Measurements from ENCODE around the gene VSX1.

VSX1 gene

GRCh38 chr20:25081730-25082497 is at the start of gene VSX1:
TSS of gene VSX1 (minus strand) at chr20:25082141. CDS start at chr20:25082096, 45 bp downstream.
- TF ChIP-seq FOXP2 (optimal IDR thresholded peaks at IDR 0.05; ENCODE audit: control extremely low read depth, extremely low read length, insufficient read depth) (no peak), EZH2 (IDR thresholded peaks at IDR 0.05) (no peak), POLR2AphosphoS5 (IDR thresholded peaks at IDR 0.05; ENCODE audit: borderline replicate concordance, low read depth, low read length) (no peak)
- Histone ChIP-seq H3K27ac (no peak within 1 kb of the TSS), H3K9me3 (ENCODE audit: low read depth, low read length) (no peaks in the 10 kb centered on the region), H3K36me3 (ENCODE audit: insufficient read depth, low read length) (no peaks in the 10 kb centered on the region), H3K4me3 (no peak within 1 kb of the TSS), H3K9ac (ENCODE audit: insufficient read length) (no peak within 1 kb of the TSS)
- no peak for DNase-seq (ENCODE audit: low read depth, low spot score)

- no peak overlapping the region for H3K9ac ChIP-seq (ENCODE audit: insufficient read length)
- H3K27ac ChIP-seq = no peak overlapping the region
- no peaks in the 10 kb centered on the region for H3K9me3 ChIP-seq (ENCODE audit: low read depth, low read length)
- no peak overlapping the region for H3K4me3 ChIP-seq
- no peaks in the 10 kb centered on the region for H3K36me3 ChIP-seq (ENCODE audit: insufficient read depth, low read length)
- DNase-seq (ENCODE audit: low read depth, low spot score) = no peak
- TF ChIP-seq FOXP2 (optimal IDR thresholded peaks at IDR 0.05; ENCODE audit: control extremely low read depth, extremely low read length, insufficient read depth) = no peak
- TF ChIP-seq POLR2AphosphoS5 (IDR thresholded peaks at IDR 0.05; ENCODE audit: borderline replicate concordance, low read depth, low read length) = no peak
- TF ChIP-seq EZH2 (IDR thresholded peaks at IDR 0.05) = no peak
These were observed 48.0 kb upstream of the VSX1 start for GRCh38 chr20:25129908-25130307.

GRCh38 chr20:25129428-25129827 is 47.5 kb upstream of the VSX1 start:
- no peak for DNase-seq (ENCODE audit: low read depth, low spot score)
- Histone ChIP-seq H3K36me3 (ENCODE audit: insufficient read depth, low read length) (no peaks in the 10 kb centered on the region), H3K27ac (no peak overlapping the region), H3K9me3 (ENCODE audit: low read depth, low read length) (no peaks in the 10 kb centered on the region), H3K9ac (ENCODE audit: insufficient read length) (no peak overlapping the region), H3K4me3 (no peak overlapping the region)
- no peak for TF ChIP-seq POLR2AphosphoS5 (IDR thresholded peaks at IDR 0.05; ENCODE audit: borderline replicate concordance, low read depth, low read length)
- no peak for TF ChIP-seq FOXP2 (optimal IDR thresholded peaks at IDR 0.05; ENCODE audit: control extremely low read depth, extremely low read length, insufficient read depth)
- TF ChIP-seq EZH2 (IDR thresholded peaks at IDR 0.05) = no peak

GRCh38 chr20:25128649-25129048 is 46.7 kb upstream of the VSX1 start:
- DNase-seq (ENCODE audit: low read depth, low spot score) = no peak
- no peaks in the 10 kb centered on the region for H3K36me3 ChIP-seq (ENCODE audit: insufficient read depth, low read length)
- H3K27ac ChIP-seq = no peak overlapping the region
- H3K9ac ChIP-seq (ENCODE audit: insufficient read length) = no peak overlapping the region
- H3K4me3 ChIP-seq = no peak overlapping the region
- TF ChIP-seq FOXP2 (optimal IDR thresholded peaks at IDR 0.05; ENCODE audit: control extremely low read depth, extremely low read length, insufficient read depth) (no peak), POLR2AphosphoS5 (IDR thresholded peaks at IDR 0.05; ENCODE audit: borderline replicate concordance, low read depth, low read length) (no peak), EZH2 (IDR thresholded peaks at IDR 0.05) (no peak)
- no peaks in the 10 kb centered on the region for H3K9me3 ChIP-seq (ENCODE audit: low read depth, low read length)

GRCh38 chr20:25127761-25128537 is 46.0 kb upstream of the VSX1 start:
- Histone ChIP-seq H3K4me3 (no peak overlapping the region), H3K9ac (ENCODE audit: insufficient read length) (no peak overlapping the region), H3K9me3 (ENCODE audit: low read depth, low read length) (no peaks in the 10 kb centered on the region), H3K27ac (no peak overlapping the region), H3K36me3 (ENCODE audit: insufficient read depth, low read length) (no peaks in the 10 kb centered on the region)
- TF ChIP-seq EZH2 (IDR thresholded peaks at IDR 0.05) (no peak), POLR2AphosphoS5 (IDR thresholded peaks at IDR 0.05; ENCODE audit: borderline replicate concordance, low read depth, low read length) (no peak)
- no peak for DNase-seq (ENCODE audit: low read depth, low spot score)

- no peak overlapping the region for H3K9ac ChIP-seq (ENCODE audit: insufficient read length)
- DNase-seq (ENCODE audit: low read depth, low spot score) = no peak
- H3K9me3 ChIP-seq (ENCODE audit: low read depth, low read length) = no peaks in the 10 kb centered on the region
- TF ChIP-seq EZH2 (IDR thresholded peaks at IDR 0.05) (no peak), FOXP2 (optimal IDR thresholded peaks at IDR 0.05; ENCODE audit: control extremely low read depth, extremely low read length, insufficient read depth) (no peak), POLR2AphosphoS5 (IDR thresholded peaks at IDR 0.05; ENCODE audit: borderline replicate concordance, low read depth, low read length) (no peak)
- H3K4me3 ChIP-seq = no peak overlapping the region
- H3K36me3 ChIP-seq (ENCODE audit: insufficient read depth, low read length) = no peaks in the 10 kb centered on the region
- H3K27ac ChIP-seq = no peak overlapping the region
These were observed 44.5 kb upstream of the VSX1 start for GRCh38 chr20:25126204-25127029.

- TF ChIP-seq EZH2 (IDR thresholded peaks at IDR 0.05) (no peak), FOXP2 (optimal IDR thresholded peaks at IDR 0.05; ENCODE audit: control extremely low read depth, extremely low read length, insufficient read depth) (no peak), POLR2AphosphoS5 (IDR thresholded peaks at IDR 0.05; ENCODE audit: borderline replicate concordance, low read depth, low read length) (no peak)
- H3K9me3 ChIP-seq (ENCODE audit: low read depth, low read length) = no peaks in the 10 kb centered on the region
- H3K4me3 ChIP-seq = no peak overlapping the region
- no peak for DNase-seq (ENCODE audit: low read depth, low spot score)
- H3K36me3 ChIP-seq (ENCODE audit: insufficient read depth, low read length) = no peaks in the 10 kb centered on the region
- H3K9ac ChIP-seq (ENCODE audit: insufficient read length) = no peak overlapping the region
- no peak overlapping the region for H3K27ac ChIP-seq
These were observed 43.7 kb upstream of the VSX1 start for GRCh38 chr20:25125636-25126035.

- Histone ChIP-seq H3K9ac (ENCODE audit: insufficient read length) (no peak overlapping the region), H3K4me3 (no peak overlapping the region), H3K9me3 (ENCODE audit: low read depth, low read length) (no peaks in the 10 kb centered on the region), H3K36me3 (ENCODE audit: insufficient read depth, low read length) (no peaks in the 10 kb centered on the region), H3K27ac (no peak overlapping the region)
- DNase-seq (ENCODE audit: low read depth, low spot score) = no peak
- TF ChIP-seq POLR2AphosphoS5 (IDR thresholded peaks at IDR 0.05; ENCODE audit: borderline replicate concordance, low read depth, low read length) (no peak), EZH2 (IDR thresholded peaks at IDR 0.05) (no peak), FOXP2 (optimal IDR thresholded peaks at IDR 0.05; ENCODE audit: control extremely low read depth, extremely low read length, insufficient read depth) (no peak)
These were observed 39.0 kb upstream of the VSX1 start for GRCh38 chr20:25120920-25121319.

All from SK-N-MC (cell line).